COR-L47 (cell line): ENCODE results near the gene GALM.

ENCODE experiments used
- DNase-seq: peaks from one replicate; lab custom pipeline; 2025; lab: John Stamatoyannopoulos, UW

The GALM gene

GRCh38 chr2:38771632-38772031 is 105.7 kb downstream of the GALM start:
- DNase-seq = no peak

DNA sequence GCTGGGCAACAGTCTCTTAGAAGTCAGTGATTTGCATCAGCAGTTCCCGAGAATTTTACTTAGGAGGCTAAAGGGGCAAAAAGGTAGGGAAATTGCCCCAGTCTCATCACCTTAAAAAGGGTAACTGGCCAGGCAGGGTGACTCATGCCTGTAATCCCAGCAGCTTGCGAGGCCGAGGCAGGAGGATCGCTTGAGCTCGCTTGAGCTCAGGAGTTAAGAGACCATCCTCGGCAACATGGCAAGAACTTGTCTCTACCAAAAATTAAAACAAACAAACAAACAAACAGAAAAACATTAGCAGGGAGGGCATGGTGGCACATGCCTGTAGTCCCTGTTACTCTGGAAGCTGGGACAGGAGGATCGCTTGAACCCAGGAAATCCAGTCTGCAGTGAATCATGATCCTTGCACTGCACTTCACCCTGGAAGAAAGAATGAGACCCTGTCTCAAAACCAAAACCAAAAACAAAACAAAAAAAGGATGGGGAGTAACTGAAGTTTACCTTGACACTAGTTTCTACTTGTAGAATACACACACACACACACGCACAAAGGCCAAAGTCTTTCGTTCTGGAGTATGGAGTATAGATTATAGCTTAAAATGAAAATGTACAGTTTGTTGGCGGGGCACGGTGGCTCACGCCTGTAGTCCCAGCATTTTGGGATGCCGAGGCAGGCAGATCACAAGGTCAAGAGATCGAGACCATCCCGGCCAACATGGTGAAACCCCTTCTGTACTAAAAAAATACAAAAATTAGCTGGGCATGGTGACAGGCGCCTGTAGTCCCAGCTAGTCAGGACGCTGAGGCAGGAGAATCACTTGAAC is 109.4 kb downstream of the GALM start:
- no peak for DNase-seq

DNA sequence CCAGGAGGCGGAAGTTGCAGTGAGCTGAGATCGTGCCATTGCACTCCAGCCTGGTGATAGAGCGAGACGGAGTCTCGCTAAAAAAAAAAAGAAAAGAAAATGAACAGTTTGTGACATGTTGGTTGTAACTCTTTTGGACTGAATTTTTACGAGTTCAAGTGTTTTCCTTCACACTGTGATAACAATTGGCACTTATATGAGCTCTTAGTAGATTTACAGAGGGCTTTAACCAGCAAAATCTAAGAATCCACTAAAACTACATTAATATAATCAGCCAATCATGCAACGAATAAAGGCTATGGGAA is 110.0 kb downstream of the GALM start:
- no peak for DNase-seq

DNA sequence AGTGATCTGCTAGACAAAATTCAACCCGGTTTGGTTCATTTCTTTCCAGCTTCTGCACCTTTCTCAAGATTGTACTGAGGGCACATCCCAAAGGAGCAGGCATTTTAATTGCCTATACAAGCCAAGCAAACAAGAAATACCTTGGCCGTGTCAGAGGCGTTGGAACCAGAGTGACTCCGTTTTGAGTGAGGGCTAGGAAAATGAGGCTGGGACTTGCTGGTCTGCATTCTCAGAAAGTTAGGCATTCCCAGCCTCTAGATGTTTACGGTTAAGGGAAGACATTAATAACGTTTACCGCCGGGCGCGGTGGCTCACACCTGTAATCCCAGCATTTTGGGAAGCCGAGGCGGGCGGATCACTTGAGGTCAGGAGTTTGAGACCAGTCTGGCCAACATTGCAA is 110.6 kb downstream of the GALM start:
- DNase-seq = no peak

DNA sequence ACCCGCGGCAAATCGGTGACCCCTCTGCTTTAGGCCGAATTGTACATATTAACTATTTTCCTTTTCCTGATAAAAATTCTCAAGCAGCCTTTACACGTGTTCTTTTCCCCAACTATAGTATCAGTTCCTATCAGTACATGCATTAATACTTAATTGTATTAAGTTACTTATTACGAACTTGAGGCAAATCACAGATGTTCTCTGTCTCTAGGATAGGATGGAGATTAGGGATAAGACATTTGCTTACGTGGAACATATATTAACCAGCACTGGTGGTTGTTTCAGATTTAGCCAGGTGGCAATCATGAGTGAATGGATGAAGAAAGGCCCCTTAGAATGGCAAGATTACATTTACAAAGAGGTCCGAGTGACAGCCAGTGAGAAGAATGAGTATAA is 112.8 kb downstream of the GALM start:
- DNase-seq = no peak

- DNase-seq = no peak
Measured at GRCh38 chr2:38783586-38783985, 117.7 kb downstream of the GALM start.
